ENCODE measurements around the gene SRCIN1. TPM values are rescaled to one million over a fixed set of nuclear protein-coding genes. Genes with fewer than 3 reads are reported as not detected.

The SRCIN1 gene
- total RNA-seq, 2 experiments from 2014 or later, result 0.37 to 0.42 TPM

GRCh38 chr17:38568845-38569510 lies 36.8 kb downstream of the SRCIN1 start:
- no peak for DNase-seq
- Mint-ChIP-seq H3K4me1 (peaks cover 9% of the 10 kb centered on the region), H3K27ac (no peak overlapping the region), H3K4me3 (no peak overlapping the region), H3K9me3 (no peaks in the 10 kb centered on the region), H3K27me3 (peaks cover 91% of the 10 kb centered on the region), H3K36me3 (no peaks in the 10 kb centered on the region)

GRCh38 chr17:38568274-38568673 lies 37.5 kb downstream of the SRCIN1 start:
- Mint-ChIP-seq H3K4me1 (peaks cover 6% of the 10 kb centered on the region), H3K4me3 (no peak overlapping the region), H3K36me3 (no peaks in the 10 kb centered on the region), H3K27me3 (peaks cover 91% of the 10 kb centered on the region), H3K27ac (no peak overlapping the region), H3K9me3 (no peaks in the 10 kb centered on the region)
- DNase-seq, result no peak

- Mint-ChIP-seq H3K9me3 (no peaks in the 10 kb centered on the region), H3K27ac (no peak overlapping the region), H3K4me3 (no peak overlapping the region), H3K27me3 (peaks cover 97% of the 10 kb centered on the region), H3K4me1 (peaks cover 4% of the 10 kb centered on the region), H3K36me3 (no peaks in the 10 kb centered on the region)
- DNase-seq, result no peak
Measured at GRCh38 chr17:38567350-38567749, 38.4 kb downstream of the SRCIN1 start.

GRCh38 chr17:38566666-38567031 lies 39.1 kb downstream of the SRCIN1 start:
- H3K4me3 Mint-ChIP-seq, result no peak overlapping the region
- no peaks in the 10 kb centered on the region for H3K36me3 Mint-ChIP-seq
- DNase-seq, result no peak
- peaks cover 94% of the 10 kb centered on the region for H3K27me3 Mint-ChIP-seq
- no peaks in the 10 kb centered on the region for H3K9me3 Mint-ChIP-seq
- H3K27ac Mint-ChIP-seq, result no peak overlapping the region
- peaks cover 2% of the 10 kb centered on the region for H3K4me1 Mint-ChIP-seq

GRCh38 chr17:38565853-38566665 lies 39.7 kb downstream of the SRCIN1 start:
- Mint-ChIP-seq H3K4me1 (peaks cover 2% of the 10 kb centered on the region), H3K36me3 (no peaks in the 10 kb centered on the region), H3K27me3 (peaks cover 92% of the 10 kb centered on the region), H3K9me3 (no peaks in the 10 kb centered on the region), H3K4me3 (no peak overlapping the region), H3K27ac (no peak overlapping the region)
- no peak for DNase-seq

GRCh38 chr17:38564869-38565268 lies 40.9 kb downstream of the SRCIN1 start:
- no peak for DNase-seq
- Mint-ChIP-seq H3K36me3 (no peaks in the 10 kb centered on the region), H3K4me3 (no peak overlapping the region), H3K9me3 (no peaks in the 10 kb centered on the region), H3K27ac (no peak overlapping the region), H3K27me3 (peaks cover 92% of the 10 kb centered on the region), H3K4me1 (peaks cover 9% of the 10 kb centered on the region)

- no peaks in the 10 kb centered on the region for H3K9me3 Mint-ChIP-seq
- no peak for DNase-seq
- H3K27me3 Mint-ChIP-seq, result peaks cover 90% of the 10 kb centered on the region
- H3K4me1 Mint-ChIP-seq, result peaks cover 12% of the 10 kb centered on the region
- no peaks in the 10 kb centered on the region for H3K36me3 Mint-ChIP-seq
- no peak overlapping the region for H3K27ac Mint-ChIP-seq
- H3K4me3 Mint-ChIP-seq, result no peak overlapping the region
Measured at GRCh38 chr17:38564254-38564837, 41.4 kb downstream of the SRCIN1 start.

GRCh38 chr17:38563362-38564253 lies 42.1 kb downstream of the SRCIN1 start:
- no peaks in the 10 kb centered on the region for H3K9me3 Mint-ChIP-seq
- H3K27ac Mint-ChIP-seq, result no peak overlapping the region
- H3K36me3 Mint-ChIP-seq, result no peaks in the 10 kb centered on the region
- peaks cover 19% of the 10 kb centered on the region for H3K4me1 Mint-ChIP-seq
- peaks cover 88% of the 10 kb centered on the region for H3K27me3 Mint-ChIP-seq
- DNase-seq, result peak; percentile 15
- peak overlapping the region; percentile 33 for H3K4me3 Mint-ChIP-seq

- H3K27me3 Mint-ChIP-seq, result peaks cover 84% of the 10 kb centered on the region
- H3K27ac Mint-ChIP-seq, result no peak overlapping the region
- peaks cover 21% of the 10 kb centered on the region for H3K4me1 Mint-ChIP-seq
- H3K9me3 Mint-ChIP-seq, result no peaks in the 10 kb centered on the region
- no peak overlapping the region for H3K4me3 Mint-ChIP-seq
- DNase-seq, result no peak
- no peaks in the 10 kb centered on the region for H3K36me3 Mint-ChIP-seq
Measured at GRCh38 chr17:38562903-38563302, 42.8 kb downstream of the SRCIN1 start.

GRCh38 chr17:38562215-38562569 lies 43.6 kb downstream of the SRCIN1 start:
- H3K27me3 Mint-ChIP-seq, result peaks cover 77% of the 10 kb centered on the region

GRCh38 chr17:38561416-38562214 lies 44.1 kb downstream of the SRCIN1 start:
- H3K9me3 Mint-ChIP-seq, result no peaks in the 10 kb centered on the region
- peaks cover 71% of the 10 kb centered on the region for H3K27me3 Mint-ChIP-seq
- peaks cover 21% of the 10 kb centered on the region for H3K4me1 Mint-ChIP-seq

More at GRCh38 chr17:38562215-38562569, 43.6 kb downstream of the SRCIN1 start:
- no peak for DNase-seq
- Mint-ChIP-seq H3K36me3 (no peaks in the 10 kb centered on the region), H3K9me3 (no peaks in the 10 kb centered on the region), H3K4me1 (peaks cover 21% of the 10 kb centered on the region), H3K4me3 (no peak overlapping the region), H3K27ac (no peak overlapping the region)

GRCh38 chr17:38560503-38561318 lies 45.0 kb downstream of the SRCIN1 start:
- Mint-ChIP-seq H3K36me3 (no peaks in the 10 kb centered on the region), H3K4me3 (no peak overlapping the region), H3K4me1 (peaks cover 21% of the 10 kb centered on the region), H3K27ac (peak overlapping the region; percentile 34), H3K27me3 (peaks cover 62% of the 10 kb centered on the region), H3K9me3 (no peaks in the 10 kb centered on the region)
- DNase-seq, result peak; percentile 18

More at GRCh38 chr17:38561416-38562214, 44.1 kb downstream of the SRCIN1 start:
- DNase-seq, result peak; percentile 30
- Mint-ChIP-seq H3K36me3 (no peaks in the 10 kb centered on the region), H3K27ac (no peak overlapping the region), H3K4me3 (no peak overlapping the region)

- peaks cover 21% of the 10 kb centered on the region for H3K4me1 Mint-ChIP-seq
- no peak overlapping the region for H3K4me3 Mint-ChIP-seq
- H3K27ac Mint-ChIP-seq, result no peak overlapping the region
- no peaks in the 10 kb centered on the region for H3K9me3 Mint-ChIP-seq
- H3K27me3 Mint-ChIP-seq, result peaks cover 55% of the 10 kb centered on the region
- DNase-seq, result no peak
- no peaks in the 10 kb centered on the region for H3K36me3 Mint-ChIP-seq
Measured at GRCh38 chr17:38559880-38560230, 45.9 kb downstream of the SRCIN1 start.
